ENCODE data around the gene CDH23. TPM values are rescaled to one million over a fixed set of nuclear protein-coding genes. Genes with fewer than 3 reads are reported as not detected.

Gene CDH23
- total and polyA plus RNA-seq, 10 of the 15 experiments (the other 5 are each of a cell fraction or from before 2014, with no cell fraction given): 0.09 to 0.40 (median 0.15) TPM; not detected in 1

- FAIRE-seq: no peak
- H4K20me1 ChIP-seq (ENCODE audit: control insufficient read depth, insufficient read depth): no peaks in the 10 kb centered on the region
- intact Hi-C loops (cut with micrococcal nuclease; ENCODE audit: unreplicated experiment): no loop called here
Observed at GRCh38 chr10:71778071-71778825, 381.5 kb downstream of the CDH23 start.

More at GRCh38 chr10:71778071-71778825, 381.5 kb downstream of the CDH23 start:
- TF ChIP-seq WRNIP1 (IDR thresholded peaks at IDR 0.05; ENCODE audit: borderline replicate concordance, low read depth, low read length) (no peak), CREM (IDR thresholded peaks at IDR 0.05; ENCODE audit: low read depth) (no peak), BHLHE40 (IDR thresholded peaks at IDR 0.05; ENCODE audit: borderline replicate concordance in 1 of 2, low read depth in 2 of 2, low read length in 1 of 2) (no peak), BCL11A (IDR thresholded peaks at IDR 0.05; ENCODE audit: low read depth, low read length) (no peak), NFIC (IDR thresholded peaks at IDR 0.05; ENCODE audit: low read depth, low read length) (no peak), NFYA (IDR thresholded peaks at IDR 0.05; ENCODE audit: borderline replicate concordance, low read depth, low read length) (no peak), NR2C1 (IDR thresholded peaks at IDR 0.05) (no peak), HDAC2 (IDR thresholded peaks at IDR 0.05) (no peak), NFYB (IDR thresholded peaks at IDR 0.05; ENCODE audit: insufficient read depth, low read depth, low read length) (no peak), TCF3 (IDR thresholded peaks at IDR 0.05; ENCODE audit: borderline replicate concordance, insufficient read depth, low read depth, low read length) (no peak), CHD4 (IDR thresholded peaks at IDR 0.05) (no peak), ASH2L (IDR thresholded peaks at IDR 0.05; ENCODE audit: borderline replicate concordance, low read depth) (no peak), RAD21 (IDR thresholded peaks at IDR 0.05; ENCODE audit: insufficient read depth, low read depth, low read length) (no peak), MTA3 (IDR thresholded peaks at IDR 0.05; ENCODE audit: borderline replicate concordance, low read length) (no peak), CEBPB (IDR thresholded peaks at IDR 0.05; ENCODE audit: borderline replicate concordance in 1 of 2, low read depth in 2 of 2, low read length in 2 of 2) (no peak)
- TF ChIP-seq, protein P1, sequence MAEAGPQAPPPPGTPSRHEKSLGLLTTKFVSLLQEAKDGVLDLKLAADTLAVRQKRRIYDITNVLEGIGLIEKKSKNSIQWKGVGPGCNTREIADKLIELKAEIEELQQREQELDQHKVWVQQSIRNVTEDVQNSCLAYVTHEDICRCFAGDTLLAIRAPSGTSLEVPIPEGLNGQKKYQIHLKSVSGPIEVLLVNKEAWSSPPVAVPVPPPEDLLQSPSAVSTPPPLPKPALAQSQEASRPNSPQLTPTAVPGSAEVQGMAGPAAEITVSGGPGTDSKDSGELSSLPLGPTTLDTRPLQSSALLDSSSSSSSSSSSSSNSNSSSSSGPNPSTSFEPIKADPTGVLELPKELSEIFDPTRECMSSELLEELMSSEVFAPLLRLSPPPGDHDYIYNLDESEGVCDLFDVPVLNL (IDR thresholded peaks at IDR 0.05; ENCODE audit: low read depth, low read length): no peak
- TF ChIP-seq, protein P2, sequence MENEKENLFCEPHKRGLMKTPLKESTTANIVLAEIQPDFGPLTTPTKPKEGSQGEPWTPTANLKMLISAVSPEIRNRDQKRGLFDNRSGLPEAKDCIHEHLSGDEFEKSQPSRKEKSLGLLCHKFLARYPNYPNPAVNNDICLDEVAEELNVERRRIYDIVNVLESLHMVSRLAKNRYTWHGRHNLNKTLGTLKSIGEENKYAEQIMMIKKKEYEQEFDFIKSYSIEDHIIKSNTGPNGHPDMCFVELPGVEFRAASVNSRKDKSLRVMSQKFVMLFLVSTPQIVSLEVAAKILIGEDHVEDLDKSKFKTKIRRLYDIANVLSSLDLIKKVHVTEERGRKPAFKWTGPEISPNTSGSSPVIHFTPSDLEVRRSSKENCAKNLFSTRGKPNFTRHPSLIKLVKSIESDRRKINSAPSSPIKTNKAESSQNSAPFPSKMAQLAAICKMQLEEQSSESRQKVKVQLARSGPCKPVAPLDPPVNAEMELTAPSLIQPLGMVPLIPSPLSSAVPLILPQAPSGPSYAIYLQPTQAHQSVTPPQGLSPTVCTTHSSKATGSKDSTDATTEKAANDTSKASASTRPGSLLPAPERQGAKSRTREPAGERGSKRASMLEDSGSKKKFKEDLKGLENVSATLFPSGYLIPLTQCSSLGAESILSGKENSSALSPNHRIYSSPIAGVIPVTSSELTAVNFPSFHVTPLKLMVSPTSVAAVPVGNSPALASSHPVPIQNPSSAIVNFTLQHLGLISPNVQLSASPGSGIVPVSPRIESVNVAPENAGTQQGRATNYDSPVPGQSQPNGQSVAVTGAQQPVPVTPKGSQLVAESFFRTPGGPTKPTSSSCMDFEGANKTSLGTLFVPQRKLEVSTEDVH (IDR thresholded peaks at IDR 0.05; ENCODE audit: low read depth, partially characterized antibody): no peak
- TF ChIP-seq, protein P3, sequence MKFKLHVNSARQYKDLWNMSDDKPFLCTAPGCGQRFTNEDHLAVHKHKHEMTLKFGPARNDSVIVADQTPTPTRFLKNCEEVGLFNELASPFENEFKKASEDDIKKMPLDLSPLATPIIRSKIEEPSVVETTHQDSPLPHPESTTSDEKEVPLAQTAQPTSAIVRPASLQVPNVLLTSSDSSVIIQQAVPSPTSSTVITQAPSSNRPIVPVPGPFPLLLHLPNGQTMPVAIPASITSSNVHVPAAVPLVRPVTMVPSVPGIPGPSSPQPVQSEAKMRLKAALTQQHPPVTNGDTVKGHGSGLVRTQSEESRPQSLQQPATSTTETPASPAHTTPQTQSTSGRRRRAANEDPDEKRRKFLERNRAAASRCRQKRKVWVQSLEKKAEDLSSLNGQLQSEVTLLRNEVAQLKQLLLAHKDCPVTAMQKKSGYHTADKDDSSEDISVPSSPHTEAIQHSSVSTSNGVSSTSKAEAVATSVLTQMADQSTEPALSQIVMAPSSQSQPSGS (IDR thresholded peaks at IDR 0.05; ENCODE audit: low read length): no peak
- ChIA-PET POLR2A (interaction anchor here (0.6 to 1.1 kb wide), 3 partner anchors 9 to 235 kb away, joined by 3 to 6 read pairs (median 4); no protein-coding TSS in a partner anchor), RAD21 (ENCODE audit: unreplicated experiment) (no interaction called here), CTCF (interaction anchor here (1.3 to 1.5 kb wide), 2 partner anchors 59 to 118 kb away, joined by 3 to 4 read pairs; no protein-coding TSS in a partner anchor), SMC1A (ENCODE audit: uncharacterized antibody, unreplicated experiment) (interaction anchor here (1.1 to 1.2 kb wide), 2 partner anchors 10 to 118 kb away, joined by 3 to 4 read pairs; no protein-coding TSS in a partner anchor)
- no peak overlapping the region for H3K27ac ChIP-seq (ENCODE audit: control insufficient read depth, insufficient read depth)
- no peak overlapping the region for H3K9ac ChIP-seq (ENCODE audit: control insufficient read depth, insufficient read depth, low read length)
- 68% methylated on average over 11 of the region's 11 CpGs for WGBS (ENCODE audit: insufficient coverage, insufficient replicate concordance, low lambda C conversion rate, missing lambda C conversion rate)
- no peaks in the 10 kb centered on the region for H3K27me3 ChIP-seq (replicated peaks in 1 of 2; ENCODE audit: control insufficient read depth in 2 of 2, insufficient read depth in 2 of 2, low read length in 1 of 2)
- no TSS peak for BruUV-seq (replicated peaks)
- H3K4me2 ChIP-seq (ENCODE audit: control insufficient read depth, insufficient read depth): no peak overlapping the region
- no peak for DNase-seq (ENCODE audit: low read depth, low spot score)
- peaks cover 47% of the 10 kb centered on the region for H3K4me1 ChIP-seq (ENCODE audit: control insufficient read depth, insufficient read depth, low read length)
- in situ Hi-C loops (cut with MboI): no loop called here
- H3K79me2 ChIP-seq (ENCODE audit: control insufficient read depth, insufficient read depth, low read length): peaks cover under 1% of the 10 kb centered on the region; the same call in 1 of the 2 replicates
- no peak overlapping the region for H3K4me3 ChIP-seq
- no peaks in the 10 kb centered on the region for H3K36me3 ChIP-seq (ENCODE audit: control insufficient read depth in 2 of 2, insufficient read depth in 2 of 2, low read length in 1 of 2)
- H3K9me3 ChIP-seq (replicated peaks; ENCODE audit: control insufficient read depth, insufficient read depth, low read length): peaks cover 4% of the 10 kb centered on the region; the same call in 2 of the 3 replicates
- H2AFZ ChIP-seq (ENCODE audit: control insufficient read depth, low read depth, low read length): no peak overlapping the region
- ATAC-seq: no peak

Measured in GM12878 (cell line).